ENCODE measurements around the gene NRCAM. TPM values are rescaled to one million over a fixed set of nuclear protein-coding genes. Genes with fewer than 3 reads are reported as not detected.

The NRCAM gene
- total and polyA plus RNA-seq, 2 of the 13 experiments (the other 11 are each of a cell fraction or from before 2014, with no cell fraction given), result 0.31 to 0.33 TPM

DNA sequence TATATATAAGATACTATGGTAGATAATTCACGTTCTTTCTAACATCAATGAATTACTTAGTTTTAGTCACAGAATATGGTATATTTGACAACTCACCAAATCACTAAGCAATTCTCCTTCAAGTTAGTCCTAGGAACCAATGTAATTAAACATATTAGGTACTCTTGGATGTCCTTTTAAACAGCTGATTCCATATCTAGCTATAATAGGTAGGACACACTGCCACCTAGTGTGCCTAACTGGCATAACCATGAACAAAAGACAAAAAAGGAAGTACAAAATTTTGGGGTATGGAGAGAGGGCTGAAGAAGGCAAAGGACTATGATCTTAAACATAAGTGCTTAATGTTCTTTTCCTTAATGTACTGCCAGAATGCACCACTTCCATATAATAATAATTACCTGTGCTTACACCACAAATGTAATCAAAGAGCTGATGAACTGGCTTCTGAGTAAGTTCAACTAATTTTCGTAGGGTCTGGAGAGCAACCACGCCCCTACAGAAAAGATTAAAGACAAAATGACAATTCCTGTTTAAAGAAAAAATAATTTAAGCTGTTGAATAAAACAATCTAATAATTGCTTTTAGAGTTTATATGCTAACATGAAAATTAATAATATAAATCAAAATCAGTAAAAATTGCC lies 41.0 kb upstream of the NRCAM start (continued):
- TF ChIP-seq, protein P1, sequence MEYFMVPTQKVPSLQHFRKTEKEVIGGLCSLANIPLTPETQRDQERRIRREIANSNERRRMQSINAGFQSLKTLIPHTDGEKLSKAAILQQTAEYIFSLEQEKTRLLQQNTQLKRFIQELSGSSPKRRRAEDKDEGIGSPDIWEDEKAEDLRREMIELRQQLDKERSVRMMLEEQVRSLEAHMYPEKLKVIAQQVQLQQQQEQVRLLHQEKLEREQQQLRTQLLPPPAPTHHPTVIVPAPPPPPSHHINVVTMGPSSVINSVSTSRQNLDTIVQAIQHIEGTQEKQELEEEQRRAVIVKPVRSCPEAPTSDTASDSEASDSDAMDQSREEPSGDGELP (IDR thresholded peaks at IDR 0.05; ENCODE audit: borderline replicate concordance, low read depth), result peak; percentile 89
- TF ChIP-seq NFE2L2 (IDR thresholded peaks at IDR 0.05; ENCODE audit: low read length), result no peak
- no peak for TF ChIP-seq TAF1 (CRISPR knock-in tag; IDR thresholded peaks at IDR 0.05)
- TF ChIP-seq SMC3 (IDR thresholded peaks at IDR 0.05; ENCODE audit: low read length), result peak; percentile 44; the same call in 1 of the 2 replicates
- TF ChIP-seq NCOA5 (CRISPR knock-in tag; IDR thresholded peaks at IDR 0.05), result no peak
- TF ChIP-seq, protein P2, sequence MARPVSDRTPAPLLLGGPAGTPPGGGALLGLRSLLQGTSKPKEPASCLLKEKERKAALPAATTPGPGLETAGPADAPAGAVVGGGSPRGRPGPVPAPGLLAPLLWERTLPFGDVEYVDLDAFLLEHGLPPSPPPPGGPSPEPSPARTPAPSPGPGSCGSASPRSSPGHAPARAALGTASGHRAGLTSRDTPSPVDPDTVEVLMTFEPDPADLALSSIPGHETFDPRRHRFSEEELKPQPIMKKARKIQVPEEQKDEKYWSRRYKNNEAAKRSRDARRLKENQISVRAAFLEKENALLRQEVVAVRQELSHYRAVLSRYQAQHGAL (CRISPR knock-in tag; IDR thresholded peaks at IDR 0.05; ENCODE audit: not compliant biosample characterization), result no peak
- no peak for TF ChIP-seq ZKSCAN8 (CRISPR knock-in tag; IDR thresholded peaks at IDR 0.05; ENCODE audit: borderline replicate concordance)
- TF ChIP-seq RAD21 (CRISPR knock-in tag; IDR thresholded peaks at IDR 0.05), result peak; percentile 48; the same call in 1 of the 2 replicates
- no peak for TF ChIP-seq SYNCRIP (IDR thresholded peaks at IDR 0.05; ENCODE audit: insufficient read depth, low read depth, low read length)
- no peak for TF ChIP-seq ZNF335 (CRISPR knock-in tag; IDR thresholded peaks at IDR 0.05)
- no peak for TF ChIP-seq ATF7 (IDR thresholded peaks at IDR 0.05)
- no peak for TF ChIP-seq ATF7 (CRISPR knock-in tag; IDR thresholded peaks at IDR 0.05)
- no peak for TF ChIP-seq SALL2 (CRISPR knock-in tag; IDR thresholded peaks at IDR 0.05)
- no peak for TF ChIP-seq ZNF124 (CRISPR knock-in tag; IDR thresholded peaks at IDR 0.05)
- no peak for TF ChIP-seq HNRNPL (IDR thresholded peaks at IDR 0.05; ENCODE audit: low read depth, low read length)
- no peak for TF ChIP-seq ZMYM3 (CRISPR knock-in tag; IDR thresholded peaks at IDR 0.05)
- TF ChIP-seq FOXC1 (CRISPR knock-in tag; IDR thresholded peaks at IDR 0.05; ENCODE audit: borderline replicate concordance), result no peak
- TF ChIP-seq, protein P3, sequence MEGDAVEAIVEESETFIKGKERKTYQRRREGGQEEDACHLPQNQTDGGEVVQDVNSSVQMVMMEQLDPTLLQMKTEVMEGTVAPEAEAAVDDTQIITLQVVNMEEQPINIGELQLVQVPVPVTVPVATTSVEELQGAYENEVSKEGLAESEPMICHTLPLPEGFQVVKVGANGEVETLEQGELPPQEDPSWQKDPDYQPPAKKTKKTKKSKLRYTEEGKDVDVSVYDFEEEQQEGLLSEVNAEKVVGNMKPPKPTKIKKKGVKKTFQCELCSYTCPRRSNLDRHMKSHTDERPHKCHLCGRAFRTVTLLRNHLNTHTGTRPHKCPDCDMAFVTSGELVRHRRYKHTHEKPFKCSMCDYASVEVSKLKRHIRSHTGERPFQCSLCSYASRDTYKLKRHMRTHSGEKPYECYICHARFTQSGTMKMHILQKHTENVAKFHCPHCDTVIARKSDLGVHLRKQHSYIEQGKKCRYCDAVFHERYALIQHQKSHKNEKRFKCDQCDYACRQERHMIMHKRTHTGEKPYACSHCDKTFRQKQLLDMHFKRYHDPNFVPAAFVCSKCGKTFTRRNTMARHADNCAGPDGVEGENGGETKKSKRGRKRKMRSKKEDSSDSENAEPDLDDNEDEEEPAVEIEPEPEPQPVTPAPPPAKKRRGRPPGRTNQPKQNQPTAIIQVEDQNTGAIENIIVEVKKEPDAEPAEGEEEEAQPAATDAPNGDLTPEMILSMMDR (CRISPR knock-in tag; IDR thresholded peaks at IDR 0.05), result peak; percentile 84
- TF ChIP-seq NR1H2 (CRISPR knock-in tag; IDR thresholded peaks at IDR 0.05; ENCODE audit: borderline replicate concordance, low read depth), result no peak
- no peak for TF ChIP-seq AKAP8 (CRISPR knock-in tag; IDR thresholded peaks at IDR 0.05)
- no peak for TF ChIP-seq XRCC5 (optimal IDR thresholded peaks at IDR 0.05; ENCODE audit: low read length)
- TF ChIP-seq MIER3 (CRISPR knock-in tag; IDR thresholded peaks at IDR 0.05; ENCODE audit: borderline replicate concordance), result no peak
- no peak for TF ChIP-seq ZNF10 (CRISPR knock-in tag; IDR thresholded peaks at IDR 0.05; ENCODE audit: borderline replicate concordance, low read depth)
- no peak for TF ChIP-seq NFIB (CRISPR knock-in tag; IDR thresholded peaks at IDR 0.05; ENCODE audit: borderline replicate concordance)
- no peak for TF ChIP-seq ZBTB38 (CRISPR knock-in tag; IDR thresholded peaks at IDR 0.05)
- TF ChIP-seq HMG20B (CRISPR knock-in tag; conservative IDR thresholded peaks at IDR 0.05), result no peak
- TF ChIP-seq, protein P4, sequence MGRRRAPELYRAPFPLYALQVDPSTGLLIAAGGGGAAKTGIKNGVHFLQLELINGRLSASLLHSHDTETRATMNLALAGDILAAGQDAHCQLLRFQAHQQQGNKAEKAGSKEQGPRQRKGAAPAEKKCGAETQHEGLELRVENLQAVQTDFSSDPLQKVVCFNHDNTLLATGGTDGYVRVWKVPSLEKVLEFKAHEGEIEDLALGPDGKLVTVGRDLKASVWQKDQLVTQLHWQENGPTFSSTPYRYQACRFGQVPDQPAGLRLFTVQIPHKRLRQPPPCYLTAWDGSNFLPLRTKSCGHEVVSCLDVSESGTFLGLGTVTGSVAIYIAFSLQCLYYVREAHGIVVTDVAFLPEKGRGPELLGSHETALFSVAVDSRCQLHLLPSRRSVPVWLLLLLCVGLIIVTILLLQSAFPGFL (CRISPR knock-in tag; IDR thresholded peaks at IDR 0.05), result no peak
- no peak for TF ChIP-seq SUZ12 (IDR thresholded peaks at IDR 0.05; ENCODE audit: low read depth, low read length)

Measured in HepG2 (cell line).